ENCODE measurements around the gene GOLGA7B. TPM values are rescaled to one million over a fixed set of nuclear protein-coding genes. Genes with fewer than 3 reads are reported as not detected.

Gene GOLGA7B
- total RNA-seq, 4 donors from 2014 or later, result 0.30 to 3.3 (median 1.7) TPM

DNA sequence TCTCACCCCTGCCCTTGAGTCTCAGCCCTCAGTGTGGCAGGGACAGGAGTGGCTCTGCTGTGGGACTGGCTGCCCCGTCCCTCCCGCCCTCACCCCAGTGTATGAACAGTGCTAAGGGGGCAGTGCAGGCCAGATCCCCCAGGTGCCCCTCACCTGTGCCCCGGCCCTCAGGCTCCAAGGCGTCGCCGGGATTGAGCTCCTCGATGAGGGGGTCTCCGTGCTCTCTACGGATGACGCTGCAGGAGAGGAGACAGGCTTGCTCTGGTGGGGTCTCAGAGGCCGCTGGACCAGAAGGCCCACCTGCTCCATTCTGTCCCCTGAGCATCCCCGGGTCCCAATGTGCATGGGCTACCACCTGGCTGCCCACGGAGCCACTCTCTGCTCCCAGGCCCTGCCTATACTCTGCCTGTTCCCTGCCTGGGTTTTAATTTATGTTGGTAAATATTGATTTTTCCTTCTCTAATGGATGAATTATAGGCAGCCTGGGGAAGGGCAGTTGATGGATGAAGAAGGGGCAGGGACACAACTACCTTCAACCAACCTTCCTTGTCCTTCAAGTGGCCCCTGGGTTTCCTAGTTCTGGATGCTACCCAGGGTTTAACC, 47.2 kb downstream of the GOLGA7B start:
- Histone ChIP-seq H3K4me1 (peaks cover 0 to 4% (median 0%) of the 10 kb centered on the region in 3 donors), H3K36me3 (no peaks in the 10 kb centered on the region), H3K4me3 (no peak overlapping the region), H3K27me3 (peaks cover 0 to 33% (median 1%) of the 10 kb centered on the region in 4 donors), H3K9me3 (no peaks in the 10 kb centered on the region), H3K27ac (no peak overlapping the region)
- TF ChIP-seq, protein P1, sequence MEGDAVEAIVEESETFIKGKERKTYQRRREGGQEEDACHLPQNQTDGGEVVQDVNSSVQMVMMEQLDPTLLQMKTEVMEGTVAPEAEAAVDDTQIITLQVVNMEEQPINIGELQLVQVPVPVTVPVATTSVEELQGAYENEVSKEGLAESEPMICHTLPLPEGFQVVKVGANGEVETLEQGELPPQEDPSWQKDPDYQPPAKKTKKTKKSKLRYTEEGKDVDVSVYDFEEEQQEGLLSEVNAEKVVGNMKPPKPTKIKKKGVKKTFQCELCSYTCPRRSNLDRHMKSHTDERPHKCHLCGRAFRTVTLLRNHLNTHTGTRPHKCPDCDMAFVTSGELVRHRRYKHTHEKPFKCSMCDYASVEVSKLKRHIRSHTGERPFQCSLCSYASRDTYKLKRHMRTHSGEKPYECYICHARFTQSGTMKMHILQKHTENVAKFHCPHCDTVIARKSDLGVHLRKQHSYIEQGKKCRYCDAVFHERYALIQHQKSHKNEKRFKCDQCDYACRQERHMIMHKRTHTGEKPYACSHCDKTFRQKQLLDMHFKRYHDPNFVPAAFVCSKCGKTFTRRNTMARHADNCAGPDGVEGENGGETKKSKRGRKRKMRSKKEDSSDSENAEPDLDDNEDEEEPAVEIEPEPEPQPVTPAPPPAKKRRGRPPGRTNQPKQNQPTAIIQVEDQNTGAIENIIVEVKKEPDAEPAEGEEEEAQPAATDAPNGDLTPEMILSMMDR (IDR thresholded peaks at IDR 0.05), result no peak
- TF ChIP-seq POLR2A (IDR thresholded peaks at IDR 0.05), result no peak
- 87 to 90% methylated on average over 4 to 7 of the region's 13 CpGs for WGBS, 2 donors
- no peak for DNase-seq
- intact Hi-C loops (cut with DNase I), result no loop called here

DNA sequence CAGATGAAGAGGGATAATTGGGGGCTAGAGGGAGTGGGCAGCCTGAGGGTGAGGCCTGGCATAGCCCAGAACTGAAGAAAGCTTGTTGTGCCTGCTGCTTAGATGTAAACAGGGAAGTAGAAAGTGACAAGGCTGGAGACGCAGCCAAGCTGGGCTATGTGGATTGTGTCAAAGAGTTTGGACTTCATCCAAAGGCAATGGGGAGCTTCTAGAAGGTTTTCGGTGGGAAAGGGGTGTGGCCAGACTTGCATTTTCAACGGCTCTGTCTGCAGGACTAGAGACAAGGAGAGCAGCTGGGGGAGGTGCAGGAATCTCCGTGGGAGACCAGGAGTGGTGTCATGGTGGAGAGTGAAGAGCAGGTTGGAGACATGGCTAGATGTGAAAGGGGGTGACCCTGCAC, 48.8 kb downstream of the GOLGA7B start:
- Histone ChIP-seq H3K27me3 (peaks cover 0 to 33% (median 1%) of the 10 kb centered on the region in 4 donors), H3K4me3 (no peak overlapping the region), H3K4me1 (peaks cover 0 to 4% (median 0%) of the 10 kb centered on the region in 3 donors), H3K9me3 (no peaks in the 10 kb centered on the region), H3K36me3 (no peaks in the 10 kb centered on the region), H3K27ac (no peak overlapping the region)
- WGBS, 2 donors, result 18 to 21% methylated on average over 3 to 4 of the region's 4 CpGs
- intact Hi-C loops (cut with DNase I), result no loop called here
- TF ChIP-seq POLR2A (IDR thresholded peaks at IDR 0.05), result no peak
- TF ChIP-seq, protein P1 (IDR thresholded peaks at IDR 0.05), result no peak
- DNase-seq, result no peak

DNA sequence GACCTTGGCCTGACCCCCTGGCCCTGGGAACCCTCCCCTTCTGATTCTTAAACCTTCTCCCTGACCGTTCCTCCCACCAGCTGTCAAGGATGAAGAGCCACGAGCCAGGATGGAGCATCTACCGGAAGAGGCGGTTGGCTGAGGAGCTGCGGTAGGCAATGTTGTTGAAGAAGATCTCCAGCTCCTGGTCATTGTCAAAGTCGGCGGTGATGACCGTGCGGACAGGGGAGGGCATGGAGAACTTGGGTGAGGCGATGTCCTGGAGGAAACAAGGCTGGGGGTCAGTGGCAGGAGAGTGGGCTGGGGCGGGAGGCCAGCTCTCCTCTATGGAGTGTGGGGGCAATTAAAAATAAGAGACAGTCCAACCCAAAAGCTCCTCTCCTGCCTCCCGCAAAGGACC, 51.7 kb downstream of the GOLGA7B start:
- no peak for TF ChIP-seq POLR2A (IDR thresholded peaks at IDR 0.05)
- TF ChIP-seq, protein P1 (IDR thresholded peaks at IDR 0.05), result no peak
- intact Hi-C loops (cut with DNase I), result no loop called here

DNA sequence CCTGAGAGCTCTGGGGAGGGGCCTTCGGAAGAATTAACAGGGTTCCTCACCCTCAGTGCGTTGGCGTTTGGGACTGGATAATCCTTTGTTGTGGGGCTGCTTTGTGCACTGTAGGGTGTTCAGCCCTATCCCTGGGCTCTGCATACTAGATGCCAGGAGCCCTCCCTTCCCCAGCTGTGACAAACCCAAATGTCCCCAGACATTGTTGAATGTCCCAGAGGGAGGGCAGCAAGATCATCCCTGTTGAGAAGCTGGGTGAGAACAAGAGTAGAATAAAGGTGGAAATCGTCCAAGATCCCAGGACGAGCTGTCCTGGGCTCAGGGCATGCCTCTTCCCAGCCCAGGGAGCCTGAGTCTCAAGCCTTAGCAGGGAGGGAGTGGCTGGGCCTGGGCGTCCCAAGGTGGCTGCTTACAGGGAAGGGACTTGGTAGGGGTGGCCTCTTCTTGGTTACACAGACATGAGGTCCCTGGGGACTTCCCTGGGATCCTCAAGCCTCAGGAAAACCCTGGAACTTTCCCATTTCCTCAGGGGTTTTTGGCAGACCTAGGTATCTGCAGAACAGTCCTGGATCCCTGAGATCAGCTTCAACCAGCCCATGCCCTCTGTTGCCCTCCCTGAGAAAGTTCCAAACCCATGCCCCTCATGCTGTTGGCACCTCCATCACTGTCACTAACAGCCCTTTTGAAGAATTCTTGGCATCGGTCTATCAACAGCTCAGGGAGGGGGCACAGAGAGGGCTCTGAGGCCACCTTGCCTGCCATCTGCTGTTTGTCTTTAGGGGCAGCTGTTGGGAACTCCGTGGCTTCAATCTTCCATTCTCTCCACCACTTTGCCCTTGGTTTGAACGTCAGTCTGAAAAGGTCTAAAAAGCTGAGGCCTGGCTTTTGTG, 53.7 kb downstream of the GOLGA7B start:
- no peaks in the 10 kb centered on the region for H3K36me3 ChIP-seq
- H3K4me1 ChIP-seq, result peaks cover 0 to 3% (median 0%) of the 10 kb centered on the region in 3 donors
- no peaks in the 10 kb centered on the region for H3K9me3 ChIP-seq
- H3K27ac ChIP-seq, result no peak overlapping the region
- TF ChIP-seq POLR2A (IDR thresholded peaks at IDR 0.05), result no peak
- TF ChIP-seq, protein P1 (IDR thresholded peaks at IDR 0.05), result no peak
- intact Hi-C loops (cut with DNase I), result no loop called here
- no peak overlapping the region for H3K4me3 ChIP-seq
- no peak for DNase-seq
- WGBS, 2 donors, result 65 to 69% methylated on average over 6 to 8 of the region's 9 CpGs
- peaks cover 0 to 34% (median 0%) of the 10 kb centered on the region in 4 donors for H3K27me3 ChIP-seq

More for the DNA sequence above, 51.7 kb downstream of the GOLGA7B start:
- Histone ChIP-seq H3K4me1 (peaks cover 0 to 4% (median 0%) of the 10 kb centered on the region in 3 donors), H3K9me3 (no peaks in the 10 kb centered on the region), H3K27me3 (peaks cover 0 to 34% (median 0%) of the 10 kb centered on the region in 4 donors), H3K36me3 (no peaks in the 10 kb centered on the region), H3K27ac (no peak overlapping the region), H3K4me3 (no peak overlapping the region)
- DNase-seq, result no peak
- 84 to 96% methylated on average over 6 to 10 of the region's 12 CpGs for WGBS, 2 donors

DNA sequence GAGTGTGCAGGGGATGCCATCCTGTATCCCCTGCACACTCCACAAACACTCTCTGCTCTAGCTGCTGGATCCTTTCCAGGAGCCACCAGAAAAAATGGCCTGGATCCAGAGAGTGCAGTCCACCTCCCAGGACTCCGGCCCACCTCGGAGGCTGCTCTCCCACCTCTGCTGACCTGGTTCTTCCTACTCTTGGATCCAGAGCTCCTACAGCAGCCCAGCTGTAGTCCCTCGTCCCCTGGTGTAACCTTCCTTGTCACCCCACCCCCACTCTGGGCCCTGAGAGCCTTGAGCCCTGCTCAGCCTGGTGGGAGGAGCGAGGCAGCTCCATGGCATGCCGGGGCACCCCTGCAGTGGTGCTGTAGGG, 54.4 kb downstream of the GOLGA7B start:
- H3K27me3 ChIP-seq, result peaks cover 0 to 34% (median 0%) of the 10 kb centered on the region in 4 donors
- no peaks in the 10 kb centered on the region for H3K9me3 ChIP-seq
- H3K27ac ChIP-seq, result no peak overlapping the region
- H3K4me1 ChIP-seq, result no peaks in the 10 kb centered on the region
- intact Hi-C loops (cut with DNase I), result no loop called here
- H3K4me3 ChIP-seq, result no peak overlapping the region
- 72 to 82% methylated on average over 4 to 5 of the region's 5 CpGs for WGBS, 2 donors
- H3K36me3 ChIP-seq, result no peaks in the 10 kb centered on the region
- no peak for DNase-seq
- TF ChIP-seq POLR2A (IDR thresholded peaks at IDR 0.05), result no peak
- TF ChIP-seq, protein P1 (IDR thresholded peaks at IDR 0.05), result no peak
